ENCODE data around the gene NCAPH2.

DNA sequence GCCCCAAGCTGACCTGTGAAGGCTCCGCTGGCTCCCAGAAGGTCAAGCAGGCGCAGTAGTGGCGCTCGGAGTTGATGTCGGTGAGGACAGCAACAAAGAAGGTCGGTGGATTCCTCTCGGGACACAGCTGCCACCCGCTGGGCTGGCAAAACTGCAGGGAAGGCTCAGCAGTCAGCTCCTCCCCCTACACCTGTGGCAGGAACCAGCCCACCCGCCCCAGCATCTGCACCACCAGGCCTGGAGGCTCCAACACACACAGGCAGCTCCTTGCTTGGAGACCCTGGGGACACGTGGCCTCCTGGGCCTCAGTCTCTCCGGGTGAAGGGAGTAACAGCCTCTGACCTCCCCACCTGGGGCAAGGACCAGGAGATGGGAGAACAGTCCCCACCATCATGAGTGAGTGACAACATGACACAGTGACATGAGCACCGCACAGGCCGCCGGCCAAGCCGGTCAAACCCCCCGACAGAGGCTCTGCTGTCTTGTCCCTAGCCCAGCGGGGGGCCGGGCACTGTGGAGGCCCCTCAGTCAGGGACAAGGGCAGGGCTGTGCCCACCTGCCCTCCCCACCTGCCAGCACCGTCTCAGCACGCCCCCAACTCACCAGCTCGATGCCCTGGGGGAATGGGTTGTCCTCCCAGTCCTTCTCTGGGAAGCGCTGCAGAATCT is 40.1 kb upstream of the NCAPH2 start:
- TF ChIP-seq, protein P1, sequence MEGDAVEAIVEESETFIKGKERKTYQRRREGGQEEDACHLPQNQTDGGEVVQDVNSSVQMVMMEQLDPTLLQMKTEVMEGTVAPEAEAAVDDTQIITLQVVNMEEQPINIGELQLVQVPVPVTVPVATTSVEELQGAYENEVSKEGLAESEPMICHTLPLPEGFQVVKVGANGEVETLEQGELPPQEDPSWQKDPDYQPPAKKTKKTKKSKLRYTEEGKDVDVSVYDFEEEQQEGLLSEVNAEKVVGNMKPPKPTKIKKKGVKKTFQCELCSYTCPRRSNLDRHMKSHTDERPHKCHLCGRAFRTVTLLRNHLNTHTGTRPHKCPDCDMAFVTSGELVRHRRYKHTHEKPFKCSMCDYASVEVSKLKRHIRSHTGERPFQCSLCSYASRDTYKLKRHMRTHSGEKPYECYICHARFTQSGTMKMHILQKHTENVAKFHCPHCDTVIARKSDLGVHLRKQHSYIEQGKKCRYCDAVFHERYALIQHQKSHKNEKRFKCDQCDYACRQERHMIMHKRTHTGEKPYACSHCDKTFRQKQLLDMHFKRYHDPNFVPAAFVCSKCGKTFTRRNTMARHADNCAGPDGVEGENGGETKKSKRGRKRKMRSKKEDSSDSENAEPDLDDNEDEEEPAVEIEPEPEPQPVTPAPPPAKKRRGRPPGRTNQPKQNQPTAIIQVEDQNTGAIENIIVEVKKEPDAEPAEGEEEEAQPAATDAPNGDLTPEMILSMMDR (IDR thresholded peaks at IDR 0.05): no peak
- TF ChIP-seq POLR2A (IDR thresholded peaks at IDR 0.05): no peak
